ENCODE results near the gene KCNB1. TPM values are rescaled to one million over a fixed set of nuclear protein-coding genes. Genes with fewer than 3 reads are reported as not detected.

KCNB1 gene
- polyA plus RNA-seq, 1 experiment: 0.06 TPM

- ChIA-PET CTCF (no interaction called here), POLR2A (interaction anchor here (0.6 kb wide), 1 partner anchor 174 kb away, joined by 8 read pairs; the partner anchor contains the start of gene ZNFX1)
- H3K9me3 ChIP-seq (ENCODE audit: control insufficient read depth, insufficient read depth, low read length): no peaks in the 10 kb centered on the region; the same call in 1 of the 2 replicates
- no peak for DNase-seq (ENCODE audit: low read depth, low spot score)
- TF ChIP-seq CTCF (IDR thresholded peaks at IDR 0.05; ENCODE audit: low read depth, low read length): no peak
- H3K27ac ChIP-seq (ENCODE audit: low read depth, low read length): no peak overlapping the region
- no peak overlapping the region for H3K4me3 ChIP-seq (ENCODE audit: low read depth, low read length)
- H3K27me3 ChIP-seq (ENCODE audit: control insufficient read depth, insufficient read depth, low read length): peaks cover 19% of the 10 kb centered on the region
These were observed 30.4 kb downstream of the KCNB1 start for GRCh38 chr20:49452011-49452482.

GRCh38 chr20:49450281-49450721, 32.2 kb downstream of the KCNB1 start:
- H3K9me3 ChIP-seq (ENCODE audit: control insufficient read depth, insufficient read depth, low read length): no peaks in the 10 kb centered on the region; the same call in 1 of the 2 replicates
- no peak for TF ChIP-seq CTCF (IDR thresholded peaks at IDR 0.05; ENCODE audit: low read depth, low read length)
- H3K27ac ChIP-seq (ENCODE audit: low read depth, low read length): no peak overlapping the region
- peaks cover 26% of the 10 kb centered on the region for H3K27me3 ChIP-seq (ENCODE audit: control insufficient read depth, insufficient read depth, low read length)
- no peak for DNase-seq (ENCODE audit: low read depth, low spot score)
- no peak overlapping the region for H3K4me3 ChIP-seq (ENCODE audit: low read depth, low read length)
- CTCF ChIA-PET: no interaction called here
- POLR2A ChIA-PET: no interaction called here

GRCh38 chr20:49448917-49449316, 33.6 kb downstream of the KCNB1 start:
- TF ChIP-seq CTCF (IDR thresholded peaks at IDR 0.05; ENCODE audit: low read depth, low read length): no peak
- no peak for DNase-seq (ENCODE audit: low read depth, low spot score)
- H3K4me3 ChIP-seq (ENCODE audit: low read depth, low read length): no peak overlapping the region
- no peaks in the 10 kb centered on the region; the same call in 1 of the 2 replicates for H3K9me3 ChIP-seq (ENCODE audit: control insufficient read depth, insufficient read depth, low read length)
- peaks cover 36% of the 10 kb centered on the region for H3K27me3 ChIP-seq (ENCODE audit: control insufficient read depth, insufficient read depth, low read length)
- no peak overlapping the region for H3K27ac ChIP-seq (ENCODE audit: low read depth, low read length)
- ChIA-PET POLR2A (no interaction called here), CTCF (no interaction called here)

GRCh38 chr20:49447946-49448809, 34.3 kb downstream of the KCNB1 start:
- ChIA-PET POLR2A (no interaction called here), CTCF (no interaction called here)
- no peak for TF ChIP-seq CTCF (IDR thresholded peaks at IDR 0.05; ENCODE audit: low read depth, low read length)
- H3K27ac ChIP-seq (ENCODE audit: low read depth, low read length): no peak overlapping the region
- no peak overlapping the region for H3K4me3 ChIP-seq (ENCODE audit: low read depth, low read length)
- DNase-seq (ENCODE audit: low read depth, low spot score): no peak
- H3K9me3 ChIP-seq (ENCODE audit: control insufficient read depth, insufficient read depth, low read length): no peaks in the 10 kb centered on the region; the same call in 1 of the 2 replicates
- H3K27me3 ChIP-seq (ENCODE audit: control insufficient read depth, insufficient read depth, low read length): peaks cover 34% of the 10 kb centered on the region

- no peak for DNase-seq (ENCODE audit: low read depth, low spot score)
- no peak for TF ChIP-seq CTCF (IDR thresholded peaks at IDR 0.05; ENCODE audit: low read depth, low read length)
- CTCF ChIA-PET: no interaction called here
- Histone ChIP-seq H3K27ac (ENCODE audit: low read depth, low read length) (no peak overlapping the region), H3K4me3 (ENCODE audit: low read depth, low read length) (no peak overlapping the region), H3K9me3 (ENCODE audit: control insufficient read depth, insufficient read depth, low read length) (no peaks in the 10 kb centered on the region), H3K27me3 (ENCODE audit: control insufficient read depth, insufficient read depth, low read length) (peaks cover 28% of the 10 kb centered on the region)
- POLR2A ChIA-PET: no interaction called here
These were observed 35.1 kb downstream of the KCNB1 start for GRCh38 chr20:49447364-49447763.
